GM06990 (cell line): ENCODE results near the gene ENO1.

Source experiments
- DNase-seq: peaks from one replicate; pipeline ENCODE4 v3.0.0-alpha.2; 2011; ENCODE audit not compliant: insufficient read length; ENCODE audit errors: extremely low read depth
- H3K27me3 ChIP-seq: replicated peaks from 2 replicates; pipeline ENCODE4 v1.6.0; 2011; ENCODE audit warnings: low read length; ENCODE audit not compliant: control insufficient read depth, insufficient read depth
- H3K36me3 ChIP-seq: 2 replicates; pipeline ENCODE4 v1.5.1; 2011; ENCODE audit warnings: low read length; ENCODE audit not compliant: control insufficient read depth, insufficient read depth
- H3K4me3 ChIP-seq: replicated peaks from 2 replicates; pipeline ENCODE4 v1.5.1; 2011; ENCODE audit warnings: low read depth, mild to moderate bottlenecking, control low read depth, low read length
- CTCF ChIP-seq: IDR thresholded peaks from 2 replicates; pipeline ENCODE4 v1.5.1; 2011; ENCODE audit warnings: low read length, control low read depth, mild to moderate bottlenecking, inconsistent platforms; ENCODE audit not compliant: insufficient read depth, poor library complexity, severe bottlenecking

ENO1 gene

GRCh38 chr1:8858888-8859706 is 19.4 kb downstream of the ENO1 start:
- TF ChIP-seq CTCF = peak; percentile 59
- DNase-seq = no peak
- H3K27me3 ChIP-seq = no peaks in the 10 kb centered on the region
- H3K36me3 ChIP-seq = peaks cover 43% of the 10 kb centered on the region
- H3K4me3 ChIP-seq = no peak overlapping the region

GRCh38 chr1:8858112-8858668 is 20.3 kb downstream of the ENO1 start:
- H3K27me3 ChIP-seq = no peaks in the 10 kb centered on the region
- no peak for TF ChIP-seq CTCF
- peaks cover 36% of the 10 kb centered on the region for H3K36me3 ChIP-seq
- no peak overlapping the region for H3K4me3 ChIP-seq
- no peak for DNase-seq

- no peak for DNase-seq
- TF ChIP-seq CTCF = no peak
- H3K4me3 ChIP-seq = no peak overlapping the region
- H3K36me3 ChIP-seq = peaks cover 26% of the 10 kb centered on the region
- no peaks in the 10 kb centered on the region for H3K27me3 ChIP-seq
These were observed 21.6 kb downstream of the ENO1 start for GRCh38 chr1:8856689-8857412.

GRCh38 chr1:8854240-8854639 is 24.2 kb downstream of the ENO1 start:
- no peaks in the 10 kb centered on the region for H3K27me3 ChIP-seq
- no peak overlapping the region for H3K4me3 ChIP-seq
- TF ChIP-seq CTCF = no peak
- peaks cover 10% of the 10 kb centered on the region for H3K36me3 ChIP-seq
- DNase-seq = no peak

- DNase-seq = no peak
- Histone ChIP-seq H3K27me3 (no peaks in the 10 kb centered on the region), H3K4me3 (no peak overlapping the region), H3K36me3 (no peaks in the 10 kb centered on the region)
- TF ChIP-seq CTCF = no peak
These were observed 27.4 kb downstream of the ENO1 start for GRCh38 chr1:8851060-8851459.
